KMS-11 (cell line): ENCODE results near the gene PIEZO2.

Experiments
- H2AFZ ChIP-seq: fragments of 200-600 bp; sonication (generic); 2 replicates; pipeline ENCODE4 v1.6.1; 2016; ENCODE audit warnings: antibody characterized with exemption, mixed run types, low read depth
- H3K27ac ChIP-seq: fragments of 200-600 bp; sonication (generic); 2 replicates; pipeline ENCODE4 v1.6.1; 2016; ENCODE audit warnings: mild to moderate bottlenecking, mixed run types
- H3K27me3 ChIP-seq: fragments of 200-600 bp; sonication (generic); 2 replicates; pipeline ENCODE4 v1.6.1; 2017; ENCODE audit warnings: mild to moderate bottlenecking, low read depth, mixed run types, moderate library complexity; ENCODE audit not compliant: insufficient read depth
- H3K36me3 ChIP-seq: fragments of 200-600 bp; sonication (generic); 2 replicates; pipeline ENCODE4 v1.6.1; 2017; ENCODE audit warnings: mild to moderate bottlenecking, mixed run types; ENCODE audit not compliant: insufficient read depth
- H3K4me1 ChIP-seq: fragments of 200-600 bp; sonication (generic); 2 replicates; pipeline ENCODE4 v1.6.1; 2016; ENCODE audit warnings: mild to moderate bottlenecking, low read depth, mixed run types; ENCODE audit not compliant: poor library complexity, severe bottlenecking
- H3K4me2 ChIP-seq: fragments of 200-600 bp; sonication (generic); 2 replicates; pipeline ENCODE4 v1.7.0; 2016; ENCODE audit warnings: mild to moderate bottlenecking, mixed run types
- H3K4me3 ChIP-seq: fragments of 200-600 bp; sonication (generic); IDR thresholded peaks from 2 replicates; pipeline ENCODE4 v1.6.1; 2017; ENCODE audit warnings: low read depth, low read length, mixed read lengths; ENCODE audit not compliant: insufficient read depth
- H3K79me2 ChIP-seq: fragments of 200-600 bp; sonication (generic); 2 replicates; pipeline ENCODE4 v1.6.1; 2016; ENCODE audit warnings: low read depth, mixed run types; ENCODE audit not compliant: insufficient read depth
- H3K9ac ChIP-seq: fragments of 200-600 bp; sonication (generic); 2 replicates; pipeline ENCODE4 v1.6.1; 2016; ENCODE audit warnings: mild to moderate bottlenecking, mixed run types
- H4K20me1 ChIP-seq: fragments of 200-600 bp; sonication (generic); 2 replicates; pipeline ENCODE4 v1.6.1; 2016; ENCODE audit warnings: mild to moderate bottlenecking, mixed run types; ENCODE audit not compliant: insufficient read depth
- CTCF ChIP-seq: fragments of 200-600 bp; sonication (generic); conservative IDR thresholded peaks from 2 replicates; pipeline ENCODE4 v1.6.1; 2017; ENCODE audit warnings: low read depth, mild to moderate bottlenecking, antibody characterized with exemption, low read length, moderate library complexity, mixed read lengths

The PIEZO2 gene

GRCh38 chr18:10679557-10680270 is 469.7 kb downstream of the PIEZO2 start:
- no peaks in the 10 kb centered on the region for H4K20me1 ChIP-seq
- H3K27me3 ChIP-seq = no peaks in the 10 kb centered on the region

GRCh38 chr18:10671441-10671840 is 477.9 kb downstream of the PIEZO2 start:
- no peak for TF ChIP-seq CTCF
- no peaks in the 10 kb centered on the region for H3K4me1 ChIP-seq

More at GRCh38 chr18:10679557-10680270, 469.7 kb downstream of the PIEZO2 start:
- H3K4me2 ChIP-seq = no peak overlapping the region
- TF ChIP-seq CTCF = no peak
- H2AFZ ChIP-seq = no peak overlapping the region
- H3K79me2 ChIP-seq = no peaks in the 10 kb centered on the region
- no peak overlapping the region for H3K27ac ChIP-seq
- H3K4me3 ChIP-seq = no peak overlapping the region
- H3K4me1 ChIP-seq = no peaks in the 10 kb centered on the region
- no peak overlapping the region for H3K9ac ChIP-seq
- no peaks in the 10 kb centered on the region for H3K36me3 ChIP-seq

GRCh38 chr18:10670856-10671255 is 478.5 kb downstream of the PIEZO2 start:
- no peak for TF ChIP-seq CTCF
- H3K27ac ChIP-seq = no peak overlapping the region
- no peaks in the 10 kb centered on the region for H3K4me1 ChIP-seq
- no peaks in the 10 kb centered on the region for H4K20me1 ChIP-seq
- no peak overlapping the region for H3K4me3 ChIP-seq
- H3K79me2 ChIP-seq = no peaks in the 10 kb centered on the region
- no peaks in the 10 kb centered on the region for H3K36me3 ChIP-seq
- H3K4me2 ChIP-seq = no peak overlapping the region
- no peak overlapping the region for H3K9ac ChIP-seq
- H3K27me3 ChIP-seq = no peaks in the 10 kb centered on the region
- H2AFZ ChIP-seq = no peak overlapping the region

More at GRCh38 chr18:10671441-10671840, 477.9 kb downstream of the PIEZO2 start:
- H3K27ac ChIP-seq = no peak overlapping the region
- H2AFZ ChIP-seq = no peak overlapping the region
- H3K36me3 ChIP-seq = no peaks in the 10 kb centered on the region
- H3K4me2 ChIP-seq = no peak overlapping the region
- H3K27me3 ChIP-seq = no peaks in the 10 kb centered on the region
- no peaks in the 10 kb centered on the region for H3K79me2 ChIP-seq
- no peaks in the 10 kb centered on the region for H4K20me1 ChIP-seq
- no peak overlapping the region for H3K4me3 ChIP-seq
- no peak overlapping the region for H3K9ac ChIP-seq

GRCh38 chr18:10669441-10670100 is 479.8 kb downstream of the PIEZO2 start:
- H3K4me1 ChIP-seq = no peaks in the 10 kb centered on the region
- no peak overlapping the region for H3K4me3 ChIP-seq
- no peaks in the 10 kb centered on the region for H4K20me1 ChIP-seq
- H3K27me3 ChIP-seq = no peaks in the 10 kb centered on the region
- H3K36me3 ChIP-seq = no peaks in the 10 kb centered on the region
- H3K27ac ChIP-seq = no peak overlapping the region
- H3K9ac ChIP-seq = no peak overlapping the region
- H2AFZ ChIP-seq = no peak overlapping the region
- no peaks in the 10 kb centered on the region for H3K79me2 ChIP-seq
- no peak overlapping the region for H3K4me2 ChIP-seq
- TF ChIP-seq CTCF = no peak
